MM.1S (cell line): ENCODE results near the gene ZNF227.

ENCODE experiments used
- CTCF ChIP-seq: fragments of 300-600 bp; sonication (generic); IDR thresholded peaks from 2 replicates; pipeline ENCODE4 v1.5.1; 2016; ENCODE audit warnings: antibody characterized with exemption, low read length, mixed read lengths
- EZH2 ChIP-seq: fragments of 300-600 bp; sonication (generic); optimal IDR thresholded peaks from 2 replicates; pipeline ENCODE3; 2017; ENCODE audit warnings: low read depth, mild to moderate bottlenecking, antibody characterized with exemption, low read length, mixed read lengths
- EZH2phosphoT487 ChIP-seq: fragments of 300-600 bp; sonication (generic); IDR thresholded peaks from 2 replicates; pipeline ENCODE4 v1.6.1; 2018; ENCODE audit warnings: antibody characterized with exemption, low read length

- TF ChIP-seq CTCF (no peak), EZH2 (no peak), EZH2phosphoT487 (no peak)
Measured at GRCh38 chr19:44280916-44281315, 68.6 kb downstream of the ZNF227 start.
